Trophoblast cell (in vitro differentiated cells and primary cell): Measurements from ENCODE around the gene MIA.
A peak's percentile ranks its signal among the peaks of the same experiment; 100 is the strongest.
"Not testable (repeated sequence)": the region's sequence is repeated elsewhere in the genome, so short reads cannot be mapped to it uniquely, and the experiment has no call there.

Experiments
- DNase-seq, 2 donors: peaks; one replicate each; pipeline ENCODE4 v3.0.0-alpha.2; 2016
- H2AFZ ChIP-seq: 2 replicates; pipeline ENCODE4 v1.6.1; 2013; ENCODE audit warnings: low read length, moderate library complexity, mild to moderate bottlenecking; ENCODE audit not compliant: insufficient read depth, poor library complexity
- H2AK5ac ChIP-seq: 2 replicates; pipeline ENCODE4 v1.6.1; 2013; ENCODE audit warnings: mild to moderate bottlenecking, low read length
- H2BK120ac ChIP-seq: 2 replicates; pipeline ENCODE4 v1.6.1; 2013; ENCODE audit warnings: low read length, mild to moderate bottlenecking, moderate library complexity; ENCODE audit not compliant: insufficient read depth, poor library complexity
- H2BK12ac ChIP-seq: 2 replicates; pipeline ENCODE4 v1.6.1; 2013; ENCODE audit warnings: mild to moderate bottlenecking, low read length, moderate library complexity
- H2BK5ac ChIP-seq: 2 replicates; pipeline ENCODE4 v1.6.1; 2013; ENCODE audit warnings: low read length, low read depth, moderate library complexity, mild to moderate bottlenecking; ENCODE audit not compliant: poor library complexity
- H3K14ac ChIP-seq: 2 replicates; pipeline ENCODE4 v1.6.1; 2013; ENCODE audit warnings: mild to moderate bottlenecking, low read length
- H3K18ac ChIP-seq: 2 replicates; pipeline ENCODE4 v1.6.1; 2013; ENCODE audit warnings: mild to moderate bottlenecking, low read length
- H3K23ac ChIP-seq: 2 replicates; pipeline ENCODE4 v1.6.1; 2013; ENCODE audit warnings: low read length
- H3K27ac ChIP-seq: 2 replicates; pipeline ENCODE4 v1.5.1; 2013; ENCODE audit warnings: low read depth, mild to moderate bottlenecking, inconsistent platforms, low read length, moderate library complexity
- H3K27me3 ChIP-seq: 2 replicates; pipeline ENCODE4 v1.6.1; 2013; ENCODE audit warnings: inconsistent platforms, mild to moderate bottlenecking, low read length, moderate library complexity; ENCODE audit not compliant: insufficient read depth
- H3K36me3 ChIP-seq, 2 experiments: 1 replicate in 1 of 2; 2 replicates in 1 of 2; pipeline ENCODE4 v1.6.1; 2013; ENCODE audit warnings: low read length in 2 of 2, mild to moderate bottlenecking in 2 of 2, moderate library complexity in 1 of 2; ENCODE audit not compliant: insufficient read depth in 2 of 2, control insufficient read depth in 1 of 2
- H3K4ac ChIP-seq: 2 replicates; pipeline ENCODE4 v1.6.1; 2013; ENCODE audit warnings: low read depth, mild to moderate bottlenecking, low read length, moderate library complexity
- H3K4me1 ChIP-seq, 2 experiments: 1 replicate in 1 of 2; 2 replicates in 1 of 2; pipeline ENCODE4 v1.6.1; 2013; ENCODE audit warnings: low read length in 2 of 2, mild to moderate bottlenecking in 2 of 2, moderate library complexity in 1 of 2; ENCODE audit not compliant: insufficient read depth in 2 of 2, control insufficient read depth in 1 of 2
- H3K4me2 ChIP-seq: 2 replicates; pipeline ENCODE4 v1.6.1; 2013; ENCODE audit warnings: inconsistent platforms, mild to moderate bottlenecking, low read length, moderate library complexity
- H3K4me3 ChIP-seq: 2 replicates; pipeline ENCODE4 v1.5.1; 2013; ENCODE audit warnings: mild to moderate bottlenecking, low read depth, low read length, inconsistent platforms
- H3K79me1 ChIP-seq: one replicate; pipeline ENCODE4 v1.6.1; 2013; ENCODE audit warnings: low read length
- H3K79me2 ChIP-seq: 2 replicates; pipeline ENCODE4 v1.6.1; 2013; ENCODE audit warnings: low read length, mild to moderate bottlenecking; ENCODE audit not compliant: control insufficient read depth, insufficient read depth, poor library complexity
- H3K9ac ChIP-seq: 2 replicates; pipeline ENCODE4 v1.6.1; 2013; ENCODE audit warnings: mild to moderate bottlenecking, low read length
- H3K9me3 ChIP-seq: 2 replicates; pipeline ENCODE4 v1.6.1; 2013; ENCODE audit warnings: low read depth, mild to moderate bottlenecking, control low read depth, inconsistent platforms, low read length; ENCODE audit not compliant: insufficient read depth
- H4K12ac ChIP-seq: 2 replicates; pipeline ENCODE4 v1.6.1; 2013; ENCODE audit warnings: low read depth, mild to moderate bottlenecking, low read length, moderate library complexity
- H4K8ac ChIP-seq: 2 replicates; pipeline ENCODE4 v1.6.1; 2013; ENCODE audit warnings: low read depth, mild to moderate bottlenecking, low read length, moderate library complexity
- H4K91ac ChIP-seq: one replicate; pipeline ENCODE4 v1.6.1; 2013; ENCODE audit warnings: low read depth, mild to moderate bottlenecking, low read length, moderate library complexity
- WGBS: extraction: QIAGEN DNeasy Blood & Tissue Kit; methylation state at CpG from one replicate; pipeline ENCODE4 v1.1.7; 2013; ENCODE audit warnings: missing lambda C conversion rate; ENCODE audit not compliant: insufficient read length, insufficient coverage; ENCODE audit errors: extremely low coverage; 5-methylcytosine and 5-hydroxymethylcytosine counted together

MIA gene

GRCh38 chr19:40771101-40771862 lies 4.0 kb upstream of the MIA start:
- not testable (repeated sequence) for H2AK5ac ChIP-seq, H2BK5ac ChIP-seq, DNase-seq, H4K8ac ChIP-seq, H3K79me1 ChIP-seq, H3K4ac ChIP-seq, H3K14ac ChIP-seq, H2BK120ac ChIP-seq, H3K9me3 ChIP-seq, H3K27me3 ChIP-seq, H4K12ac ChIP-seq, H4K91ac ChIP-seq, H3K9ac ChIP-seq, H3K79me2 ChIP-seq, H3K18ac ChIP-seq, H3K27ac ChIP-seq, H3K36me3 ChIP-seq, H3K4me3 ChIP-seq, H2BK12ac ChIP-seq, H2AFZ ChIP-seq, H3K4me2 ChIP-seq, H3K23ac ChIP-seq
- H3K4me1 ChIP-seq = peaks cover 7 to 10% of the 10 kb centered on the region in 2 experiments
- no CpG with 5 or more reads among the region's 10 CpGs for WGBS

- no peak overlapping the region for H2AFZ ChIP-seq
- peak overlapping the region; percentile 37 for H3K27ac ChIP-seq
- peak overlapping the region; percentile 21 for H4K8ac ChIP-seq
- H3K4me1 ChIP-seq = peaks cover 12 to 16% of the 10 kb centered on the region in 2 experiments
- H3K27me3 ChIP-seq = no peaks in the 10 kb centered on the region
- H3K36me3 ChIP-seq = no peaks in the 10 kb centered on the region
- H2BK5ac ChIP-seq = peak overlapping the region; percentile 1
- peaks cover 19% of the 10 kb centered on the region for H3K79me1 ChIP-seq
- WGBS = no CpG with 5 or more reads among the region's 10 CpGs
- no peak overlapping the region for H3K18ac ChIP-seq
- H3K23ac ChIP-seq = no peak overlapping the region
- peak overlapping the region; percentile 3 for H3K14ac ChIP-seq
- H3K4ac ChIP-seq = no peak overlapping the region
- peak overlapping the region; percentile 25 for H2BK12ac ChIP-seq
- peak overlapping the region; percentile 0 for H2BK120ac ChIP-seq
- H3K4me3 ChIP-seq = no peak overlapping the region
- no peak overlapping the region for H3K4me2 ChIP-seq
- peaks cover 2% of the 10 kb centered on the region for H3K79me2 ChIP-seq
- H3K9me3 ChIP-seq = no peaks in the 10 kb centered on the region
- no peak overlapping the region for H4K12ac ChIP-seq
- H3K9ac ChIP-seq = no peak overlapping the region
- H2AK5ac ChIP-seq = peak overlapping the region; percentile 4
- no peak for DNase-seq
- peak overlapping the region; percentile 30 for H4K91ac ChIP-seq
Observed at GRCh38 chr19:40775632-40776022, 306 bp downstream of the MIA start.

- Histone ChIP-seq H2AK5ac (no peak overlapping the region), H3K4me3 (no peak overlapping the region)
Observed at GRCh38 chr19:40776364-40776763, 1.0 kb downstream of the MIA start.

GRCh38 chr19:40776932-40777644 lies 1.8 kb downstream of the MIA start:
- Histone ChIP-seq H3K14ac (peak overlapping the region; percentile 81), H3K36me3 (peaks cover 0 to 3% of the 10 kb centered on the region in 2 experiments), H3K18ac (peak overlapping the region; percentile 73), H3K79me1 (peaks cover 19% of the 10 kb centered on the region), H2AK5ac (peak overlapping the region; percentile 80), H2BK120ac (peak overlapping the region; percentile 49), H3K4me1 (peaks cover 12 to 16% of the 10 kb centered on the region in 2 experiments), H4K8ac (peak overlapping the region; percentile 87), H3K79me2 (peaks cover 2% of the 10 kb centered on the region), H2BK5ac (peak overlapping the region; percentile 73), H3K23ac (no peak overlapping the region), H4K91ac (peak overlapping the region; percentile 86), H3K27me3 (no peaks in the 10 kb centered on the region), H3K9me3 (no peaks in the 10 kb centered on the region), H3K27ac (peak overlapping the region; percentile 96), H4K12ac (peak overlapping the region; percentile 37), H2BK12ac (peak overlapping the region; percentile 34), H3K4ac (peak overlapping the region; percentile 72), H3K4me2 (peak overlapping the region; percentile 77), H3K4me3 (no peak overlapping the region), H2AFZ (peak overlapping the region; percentile 21), H3K9ac (no peak overlapping the region)
- WGBS = no CpG with 5 or more reads among the region's 13 CpGs
- DNase-seq = peak; percentile 96 to 97

More at GRCh38 chr19:40776364-40776763, 1.0 kb downstream of the MIA start:
- no peaks in the 10 kb centered on the region for H3K27me3 ChIP-seq
- no peak overlapping the region for H3K27ac ChIP-seq
- H4K8ac ChIP-seq = no peak overlapping the region
- H3K36me3 ChIP-seq = peaks cover 0 to 2% of the 10 kb centered on the region in 2 experiments
- no peak overlapping the region for H2BK120ac ChIP-seq
- no peak overlapping the region for H4K12ac ChIP-seq
- no peak overlapping the region for H2BK5ac ChIP-seq
- WGBS = no CpG with 5 or more reads among the region's 7 CpGs
- H3K4me2 ChIP-seq = no peak overlapping the region
- no peak overlapping the region for H4K91ac ChIP-seq
- H2BK12ac ChIP-seq = no peak overlapping the region
- H2AFZ ChIP-seq = no peak overlapping the region
- peaks cover 12 to 16% of the 10 kb centered on the region in 2 experiments for H3K4me1 ChIP-seq
- no peak overlapping the region for H3K4ac ChIP-seq
- DNase-seq = no peak
- no peak overlapping the region for H3K23ac ChIP-seq
- no peak overlapping the region for H3K18ac ChIP-seq
- peaks cover 2% of the 10 kb centered on the region for H3K79me2 ChIP-seq
- H3K79me1 ChIP-seq = peaks cover 19% of the 10 kb centered on the region
- no peaks in the 10 kb centered on the region for H3K9me3 ChIP-seq
- no peak overlapping the region for H3K14ac ChIP-seq
- H3K9ac ChIP-seq = no peak overlapping the region
